Measurements from ENCODE around the gene C1orf210.

C1orf210 gene

DNA sequence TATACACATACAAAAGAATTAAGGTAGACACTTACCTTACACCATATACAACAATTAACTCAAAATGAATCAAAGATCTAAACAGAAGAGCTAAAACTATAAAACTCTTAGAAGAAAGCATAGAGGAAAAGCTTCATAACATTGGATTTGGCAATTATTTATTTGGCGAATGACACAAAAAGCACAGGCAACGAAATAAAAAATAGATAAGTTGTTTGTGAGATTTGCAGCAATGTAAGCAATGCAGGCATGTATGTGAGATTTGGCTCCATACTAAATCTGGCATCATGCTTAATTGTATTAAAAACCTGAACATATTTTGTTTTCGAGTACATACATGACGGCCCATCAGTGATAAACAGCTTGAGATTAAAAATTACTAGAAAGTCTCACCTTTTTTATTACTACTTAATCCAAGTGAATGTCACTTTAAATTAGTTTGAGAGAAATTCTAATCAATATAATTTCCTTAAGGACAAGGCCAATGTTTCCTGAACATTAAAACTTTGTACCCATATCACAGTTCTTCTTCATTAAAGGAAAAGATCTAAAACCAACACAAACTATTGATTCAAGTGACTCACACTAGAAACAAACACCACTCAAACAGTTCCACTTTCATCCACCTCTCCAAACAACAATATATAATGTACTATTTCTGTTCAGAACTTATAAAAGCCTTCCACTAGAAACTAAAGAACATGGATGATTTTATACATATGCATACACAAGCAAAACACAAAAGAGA, 38.7 kb downstream of the C1orf210 start:
- no peak for TF ChIP-seq ZNF274 (IDR thresholded peaks at IDR 0.05; ENCODE audit: low read depth, low read length)
- no peak overlapping the region for H3K4me3 ChIP-seq (ENCODE audit: low read length)

DNA sequence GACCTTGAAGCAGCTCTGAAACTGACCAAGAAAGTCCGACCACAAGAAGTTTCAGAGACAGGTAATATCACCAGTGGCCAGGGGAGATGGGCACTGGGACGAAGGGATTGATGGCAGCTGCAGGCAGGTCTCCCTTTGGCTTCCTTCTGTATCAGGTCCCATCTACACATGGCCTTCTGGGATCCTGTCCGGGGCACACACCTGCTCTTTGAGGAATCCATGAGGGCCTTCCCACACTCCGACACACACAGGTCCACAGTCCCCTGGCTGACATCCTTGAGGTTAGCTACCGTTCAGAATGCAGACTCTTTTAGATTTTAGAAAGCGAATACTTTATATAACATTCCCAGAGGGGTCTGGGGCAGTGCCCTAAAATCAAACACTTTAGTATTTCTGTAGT, 42.1 kb downstream of the C1orf210 start:
- no peak for TF ChIP-seq ZNF274 (IDR thresholded peaks at IDR 0.05; ENCODE audit: low read depth, low read length)
- no peak overlapping the region for H3K4me3 ChIP-seq (ENCODE audit: low read length)

DNA sequence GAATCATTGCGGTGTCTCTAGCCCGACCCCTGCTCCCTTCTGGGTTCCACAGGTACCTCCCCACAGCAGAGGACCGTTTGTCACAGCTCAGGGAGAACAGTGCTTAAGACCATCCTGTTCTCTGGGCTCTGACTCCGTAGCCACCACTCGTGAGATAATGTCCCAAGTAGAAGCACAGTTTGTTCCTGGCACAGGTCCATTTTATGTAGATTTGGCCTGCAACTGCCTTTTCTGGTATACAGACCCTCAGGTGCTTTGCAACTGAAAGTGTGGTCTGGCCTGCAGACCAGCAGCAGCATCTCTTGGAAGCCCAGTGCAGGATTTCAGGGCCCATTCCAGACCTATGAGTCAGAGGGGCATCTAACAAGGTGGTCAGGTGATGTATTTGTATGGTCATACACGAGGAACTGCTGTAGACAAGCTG, 44.0 kb downstream of the C1orf210 start:
- H3K4me3 ChIP-seq (ENCODE audit: low read length), result no peak overlapping the region
- no peak for TF ChIP-seq ZNF274 (IDR thresholded peaks at IDR 0.05; ENCODE audit: low read depth, low read length)

DNA sequence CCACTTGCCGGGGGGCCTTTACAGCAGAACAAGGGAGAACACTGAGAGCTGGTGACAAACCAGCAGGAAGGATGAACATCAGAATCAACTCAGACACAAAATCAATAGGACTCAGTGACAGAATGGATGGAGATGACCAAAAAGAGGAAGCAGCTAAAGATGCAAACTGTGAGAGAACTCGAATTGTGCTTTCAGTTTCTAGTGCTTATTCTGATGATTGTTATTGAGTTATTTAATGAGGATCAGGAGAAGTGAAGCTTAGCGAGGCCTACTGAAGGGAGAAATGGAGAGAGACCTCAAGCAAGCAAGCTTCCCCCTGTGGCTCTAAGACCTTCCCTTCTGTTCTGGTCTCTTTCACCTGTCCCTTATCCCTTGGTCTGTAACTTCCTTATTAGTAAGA, 45.9 kb downstream of the C1orf210 start:
- no peak overlapping the region; the same call in 1 of the 2 replicates for H3K4me3 ChIP-seq (ENCODE audit: low read length)
- TF ChIP-seq ZNF274 (IDR thresholded peaks at IDR 0.05; ENCODE audit: low read depth, low read length), result no peak

DNA sequence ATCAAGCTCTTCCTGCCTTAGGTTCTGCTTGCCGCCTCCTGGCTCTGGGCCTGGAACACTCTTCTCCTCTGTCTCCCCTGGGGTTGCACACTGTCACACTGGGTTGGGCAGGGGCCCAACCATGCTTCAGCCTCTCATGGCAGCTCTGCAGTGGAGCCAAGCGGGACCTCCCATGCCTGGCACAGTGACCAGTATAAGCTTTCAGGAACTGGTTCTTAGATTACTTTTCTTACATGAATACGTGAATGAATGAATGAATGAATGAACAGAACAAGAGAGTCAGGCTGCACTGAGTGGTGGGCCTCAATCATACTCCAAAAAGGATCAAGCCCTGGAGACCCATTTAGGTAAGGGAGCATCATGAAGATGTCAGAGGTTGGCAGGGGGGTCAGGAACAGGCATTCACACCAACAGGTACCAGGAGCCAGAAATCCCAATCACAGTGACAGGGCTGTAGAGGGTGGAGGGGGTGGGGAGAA, 46.4 kb downstream of the C1orf210 start:
- TF ChIP-seq ZNF274 (IDR thresholded peaks at IDR 0.05; ENCODE audit: low read depth, low read length), result no peak
- H3K4me3 ChIP-seq (ENCODE audit: low read length), result no peak overlapping the region; the same call in 1 of the 2 replicates

DNA sequence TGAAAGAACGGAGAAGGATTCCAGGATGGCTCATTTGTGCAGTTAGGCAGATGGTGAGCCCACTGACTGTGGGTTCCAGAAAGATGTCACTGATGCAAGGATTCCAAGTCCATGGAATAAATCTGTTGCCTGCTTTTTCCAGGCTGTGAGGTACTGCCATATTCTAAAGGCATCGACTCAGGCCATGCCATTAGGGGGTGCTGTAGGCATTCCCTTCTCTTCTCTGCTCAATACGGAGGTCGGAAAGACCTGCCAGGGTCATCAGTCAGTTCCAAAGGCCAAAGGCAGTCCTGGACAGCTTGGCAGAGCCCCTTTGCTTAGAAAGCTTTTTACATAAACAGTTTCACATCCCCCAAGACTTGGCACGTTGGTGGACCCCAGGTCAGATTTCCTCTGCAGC, 47.3 kb downstream of the C1orf210 start:
- no peak overlapping the region for H3K4me3 ChIP-seq (ENCODE audit: low read length)
- no peak for TF ChIP-seq ZNF274 (IDR thresholded peaks at IDR 0.05; ENCODE audit: low read depth, low read length)

DNA sequence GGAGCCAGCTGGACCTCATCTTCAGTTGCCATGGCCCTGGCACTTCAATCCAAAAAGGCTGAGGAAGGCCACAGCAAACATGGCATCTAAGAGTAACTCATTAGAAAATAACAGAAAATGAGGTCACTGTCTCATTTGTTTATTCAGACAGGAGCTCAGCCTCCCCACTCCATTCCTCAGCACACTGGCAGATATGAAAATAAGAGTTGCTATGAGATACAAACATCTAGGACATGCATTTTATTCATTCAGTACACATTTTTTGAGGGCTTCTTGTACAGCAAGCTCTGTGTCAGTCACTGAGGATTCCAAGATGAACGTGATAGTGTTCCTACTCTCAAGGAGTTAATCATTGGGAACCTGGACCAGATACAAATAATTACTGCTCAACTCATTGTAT, 48.3 kb downstream of the C1orf210 start:
- H3K4me3 ChIP-seq (ENCODE audit: low read length), result no peak overlapping the region
- TF ChIP-seq ZNF274 (IDR thresholded peaks at IDR 0.05; ENCODE audit: low read depth, low read length), result no peak

DNA sequence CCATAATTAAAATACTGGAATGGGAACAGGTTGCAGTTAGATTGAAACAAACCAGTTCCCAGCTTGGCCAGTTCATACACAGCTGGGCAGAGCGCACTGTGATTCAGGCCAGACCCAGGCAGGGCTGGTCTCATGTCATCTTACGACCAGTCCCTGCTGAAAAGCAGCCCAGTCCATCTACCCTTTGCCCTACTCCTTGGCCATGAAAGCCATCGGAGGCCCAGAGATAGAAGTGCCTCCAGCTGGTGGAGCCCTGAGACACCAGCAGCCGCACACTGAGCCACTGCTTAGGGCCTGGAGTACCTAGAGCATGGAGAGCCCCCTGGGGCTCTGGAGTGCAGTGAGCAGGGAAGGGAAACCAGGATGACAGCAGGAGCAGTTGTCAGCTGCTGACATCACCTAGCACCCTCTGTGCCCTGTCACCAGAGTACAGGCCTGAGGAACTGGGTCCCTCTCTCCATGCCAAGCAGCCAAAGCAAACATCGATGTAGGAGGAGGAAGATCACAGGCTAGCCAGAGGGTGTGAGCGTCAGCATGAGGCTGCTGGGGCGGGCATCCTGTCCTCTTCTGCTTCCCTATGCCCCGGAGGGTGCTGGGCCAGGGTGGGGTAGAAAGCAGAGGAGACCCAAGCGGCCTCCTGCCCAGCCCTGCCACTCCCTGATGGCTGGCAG, 49.8 kb downstream of the C1orf210 start:
- no peak overlapping the region for H3K4me3 ChIP-seq (ENCODE audit: low read length)
- TF ChIP-seq ZNF274 (IDR thresholded peaks at IDR 0.05; ENCODE audit: low read depth, low read length), result no peak

DNA sequence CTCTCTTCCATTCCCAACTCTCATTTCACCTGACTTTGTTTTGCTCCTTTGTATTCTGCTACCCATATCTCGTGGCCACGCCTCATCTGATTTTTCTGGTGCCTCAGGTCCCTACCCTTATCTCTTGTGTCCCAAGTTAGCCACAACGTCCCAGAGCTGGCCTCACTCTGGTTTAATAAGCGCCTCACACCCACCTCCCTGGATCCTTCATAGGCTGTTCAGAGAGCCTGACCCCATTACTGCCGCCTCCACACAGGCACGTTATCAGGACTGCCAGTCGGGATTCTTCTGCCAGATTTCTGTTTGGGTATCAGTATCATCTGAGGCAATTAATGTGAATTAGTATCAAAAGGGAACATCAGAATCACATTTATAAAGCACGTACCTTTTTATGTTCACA, 50.3 kb downstream of the C1orf210 start:
- no peak overlapping the region for H3K4me3 ChIP-seq (ENCODE audit: low read length)
- no peak for TF ChIP-seq ZNF274 (IDR thresholded peaks at IDR 0.05; ENCODE audit: low read depth, low read length)

DNA sequence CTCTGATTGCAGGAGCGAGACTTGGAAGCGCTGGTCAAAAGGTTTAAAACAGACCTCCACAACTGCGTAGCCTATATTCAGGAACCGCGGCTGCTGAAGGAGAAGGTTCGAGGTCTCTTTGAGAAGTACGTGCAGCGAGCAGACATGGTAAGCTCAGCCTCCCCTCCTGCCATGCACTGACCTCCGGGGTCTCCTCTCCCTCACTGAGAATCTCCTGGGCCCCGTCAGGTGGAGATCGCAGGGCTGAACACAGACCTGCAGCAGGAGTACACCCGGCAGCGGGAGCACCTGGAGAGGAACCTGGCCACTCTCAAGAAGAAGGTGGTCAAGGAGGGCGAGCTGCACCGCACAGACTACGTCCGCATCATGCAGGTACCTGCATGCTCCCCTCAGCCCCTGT, 51.1 kb downstream of the C1orf210 start:
- TF ChIP-seq ZNF274 (IDR thresholded peaks at IDR 0.05; ENCODE audit: low read depth, low read length), result no peak

DNA sequence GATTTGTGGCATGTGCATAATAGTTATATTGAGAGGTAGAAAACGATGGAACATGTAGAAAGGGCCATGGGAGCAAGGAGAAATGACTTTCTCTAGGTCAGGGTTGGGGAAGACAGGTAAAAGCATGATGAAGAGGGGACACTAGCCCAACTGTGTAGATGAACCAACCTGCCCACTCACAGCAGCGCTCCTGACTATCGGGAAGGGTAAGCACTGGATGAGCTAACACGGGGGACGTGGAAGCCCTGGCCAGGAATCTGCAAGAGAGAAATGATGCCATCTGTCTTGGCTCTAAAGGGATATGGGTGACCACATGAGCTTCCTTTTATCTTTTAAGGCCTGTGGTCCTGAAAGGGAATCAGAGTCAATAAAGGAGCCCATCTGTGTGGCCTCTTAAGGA, 51.8 kb downstream of the C1orf210 start:
- no peak overlapping the region for H3K4me3 ChIP-seq (ENCODE audit: low read length)
- TF ChIP-seq ZNF274 (IDR thresholded peaks at IDR 0.05; ENCODE audit: low read depth, low read length), result no peak

More for the DNA sequence above, 51.1 kb downstream of the C1orf210 start:
- no peak overlapping the region for H3K4me3 ChIP-seq (ENCODE audit: low read length)

DNA sequence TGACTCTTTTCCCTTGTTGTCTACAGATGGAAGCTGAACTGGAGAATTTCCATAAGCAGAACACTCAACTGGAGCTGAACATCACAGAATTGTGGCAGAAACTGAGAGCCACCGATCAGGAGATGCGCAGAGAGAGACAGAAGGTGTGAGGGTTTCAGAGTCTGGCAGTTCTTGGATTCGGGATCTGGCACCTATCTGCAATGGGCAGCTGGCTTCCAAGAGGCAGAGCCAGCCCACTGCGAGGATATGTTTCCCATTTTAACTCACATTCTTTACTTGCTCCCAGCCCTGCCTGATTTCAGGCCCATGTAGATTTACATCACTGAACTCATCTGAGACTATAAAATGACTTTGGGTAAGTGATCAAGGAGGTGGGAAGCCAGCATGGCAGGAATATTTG, 52.9 kb downstream of the C1orf210 start:
- H3K4me3 ChIP-seq (ENCODE audit: low read length), result no peak overlapping the region
- no peak for TF ChIP-seq ZNF274 (IDR thresholded peaks at IDR 0.05; ENCODE audit: low read depth, low read length)

DNA sequence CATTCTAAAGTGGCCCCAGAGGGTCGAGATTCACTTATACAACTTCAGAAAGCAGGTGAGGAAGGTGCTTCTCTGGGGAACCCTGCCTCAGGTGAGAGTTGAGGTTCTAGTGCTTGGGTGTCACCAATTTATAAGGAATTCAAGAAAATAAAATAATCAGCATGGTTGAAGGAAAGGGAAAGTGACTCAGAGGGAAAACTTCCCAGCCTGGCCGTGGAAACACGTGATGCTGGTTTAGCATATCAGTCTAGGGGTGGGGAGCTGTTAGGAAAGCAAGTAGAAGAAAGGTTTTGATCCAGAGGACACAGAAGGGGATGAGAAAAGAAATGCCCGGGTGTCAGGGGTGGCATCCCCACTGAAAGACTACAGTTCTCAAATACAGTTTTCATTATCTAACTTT, 53.3 kb downstream of the C1orf210 start:
- TF ChIP-seq ZNF274 (IDR thresholded peaks at IDR 0.05; ENCODE audit: low read depth, low read length), result no peak
- no peak overlapping the region for H3K4me3 ChIP-seq (ENCODE audit: low read length)
